ENCODE results near the gene PIGT.

DNA sequence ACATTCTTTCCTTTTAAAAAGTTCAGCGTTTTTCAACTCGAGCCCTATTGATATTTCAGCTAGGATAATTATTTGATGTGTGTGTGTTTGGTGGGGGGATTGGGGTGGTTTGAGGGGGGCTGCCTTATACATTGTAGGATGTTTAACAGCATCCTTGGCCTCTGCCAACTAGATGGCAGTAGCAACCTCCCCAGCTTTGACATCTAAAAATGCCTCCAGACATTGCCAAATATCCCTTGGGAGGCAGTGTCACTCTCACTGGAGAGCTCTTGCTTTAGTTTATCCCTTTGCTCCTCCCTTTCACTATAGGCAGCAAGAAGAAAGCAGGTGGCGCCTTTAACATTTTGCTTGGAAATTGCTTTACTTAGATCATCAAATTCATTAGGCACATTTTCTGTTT lies 23.2 kb upstream of the PIGT start:
- TF ChIP-seq, protein P1, sequence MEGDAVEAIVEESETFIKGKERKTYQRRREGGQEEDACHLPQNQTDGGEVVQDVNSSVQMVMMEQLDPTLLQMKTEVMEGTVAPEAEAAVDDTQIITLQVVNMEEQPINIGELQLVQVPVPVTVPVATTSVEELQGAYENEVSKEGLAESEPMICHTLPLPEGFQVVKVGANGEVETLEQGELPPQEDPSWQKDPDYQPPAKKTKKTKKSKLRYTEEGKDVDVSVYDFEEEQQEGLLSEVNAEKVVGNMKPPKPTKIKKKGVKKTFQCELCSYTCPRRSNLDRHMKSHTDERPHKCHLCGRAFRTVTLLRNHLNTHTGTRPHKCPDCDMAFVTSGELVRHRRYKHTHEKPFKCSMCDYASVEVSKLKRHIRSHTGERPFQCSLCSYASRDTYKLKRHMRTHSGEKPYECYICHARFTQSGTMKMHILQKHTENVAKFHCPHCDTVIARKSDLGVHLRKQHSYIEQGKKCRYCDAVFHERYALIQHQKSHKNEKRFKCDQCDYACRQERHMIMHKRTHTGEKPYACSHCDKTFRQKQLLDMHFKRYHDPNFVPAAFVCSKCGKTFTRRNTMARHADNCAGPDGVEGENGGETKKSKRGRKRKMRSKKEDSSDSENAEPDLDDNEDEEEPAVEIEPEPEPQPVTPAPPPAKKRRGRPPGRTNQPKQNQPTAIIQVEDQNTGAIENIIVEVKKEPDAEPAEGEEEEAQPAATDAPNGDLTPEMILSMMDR (tag by site-specific recombination; IDR thresholded peaks at IDR 0.05), result peak; percentile 45
- TF ChIP-seq ZNF10 (tag by site-specific recombination; IDR thresholded peaks at IDR 0.05) (no peak), ZNF585B (tag by site-specific recombination; IDR thresholded peaks at IDR 0.05) (no peak), ZNF24 (tag by site-specific recombination; IDR thresholded peaks at IDR 0.05) (no peak)

All from HEK293 (cell line).